Measurements from ENCODE around the gene ZNF592.
"Not testable (repeated sequence)": the region's sequence is repeated elsewhere in the genome, so short reads cannot be mapped to it uniquely, and the experiment has no call there.

ZNF592 gene

GRCh38 chr15:84747416-84748273, 747 bp upstream of the ZNF592 start:
- peak; percentile 69 for DNase-seq

- DNase-seq: no peak
These were observed 959 bp downstream of the ZNF592 start for GRCh38 chr15:84749111-84749991.

- no peak for DNase-seq
These were observed 2.2 kb downstream of the ZNF592 start for GRCh38 chr15:84750583-84751092.

GRCh38 chr15:84751721-84752120, 3.3 kb downstream of the ZNF592 start:
- not testable (repeated sequence) for DNase-seq

GRCh38 chr15:84752195-84752594, 3.8 kb downstream of the ZNF592 start:
- DNase-seq: no peak

GRCh38 chr15:84752700-84753099, 4.3 kb downstream of the ZNF592 start:
- no peak for DNase-seq

- not testable (repeated sequence) for DNase-seq
These were observed 6.5 kb downstream of the ZNF592 start for GRCh38 chr15:84754889-84755288.

GRCh38 chr15:84755736-84756527, 7.5 kb downstream of the ZNF592 start:
- no peak for DNase-seq

GRCh38 chr15:84759018-84759417, 10.6 kb downstream of the ZNF592 start:
- DNase-seq: no peak

GRCh38 chr15:84760219-84760618, 11.8 kb downstream of the ZNF592 start:
- DNase-seq: no peak

GRCh38 chr15:84761607-84762131, 13.3 kb downstream of the ZNF592 start:
- DNase-seq: peak; percentile 93

GRCh38 chr15:84762840-84763572, 14.6 kb downstream of the ZNF592 start:
- no peak for DNase-seq

- no peak for DNase-seq
These were observed 16.2 kb downstream of the ZNF592 start for GRCh38 chr15:84764585-84764984.

- DNase-seq: no peak
These were observed 16.6 kb downstream of the ZNF592 start for GRCh38 chr15:84764989-84765388.

- DNase-seq: no peak
These were observed 17.3 kb downstream of the ZNF592 start for GRCh38 chr15:84765675-84766074.

GRCh38 chr15:84766461-84767035, 18.2 kb downstream of the ZNF592 start:
- no peak for DNase-seq

GRCh38 chr15:84772031-84772430, 23.6 kb downstream of the ZNF592 start:
- no peak for DNase-seq

- DNase-seq: no peak
These were observed 24.1 kb downstream of the ZNF592 start for GRCh38 chr15:84772467-84772866.

- DNase-seq: no peak
These were observed 25.3 kb downstream of the ZNF592 start for GRCh38 chr15:84773716-84774115.

GRCh38 chr15:84775867-84776449, 27.6 kb downstream of the ZNF592 start:
- no peak for DNase-seq

- no peak for DNase-seq
These were observed 29.8 kb downstream of the ZNF592 start for GRCh38 chr15:84778194-84778593.

Data from NCI-H2171 treated with DMSO at 0.1 percent for 48 hours (cell line).